HepG2 (cell line): ENCODE measurements around the gene HNRNPA1. TPM values are rescaled to one million over a fixed set of nuclear protein-coding genes. Genes with fewer than 3 reads are reported as not detected.

Experiments used
- ATRX ChIP-seq: sonication (generic); formaldehyde crosslinking; IDR thresholded peaks from 2 replicates; pipeline ENCODE4 v1.4.0; 2020; ENCODE audit warnings: missing genetic modification reagents, borderline replicate concordance
- DPF2 ChIP-seq: sonication (generic); formaldehyde crosslinking; IDR thresholded peaks from 2 replicates; pipeline ENCODE4 v1.4.0; 2020; ENCODE audit warnings: mild to moderate bottlenecking, low read depth, missing genetic modification reagents, borderline replicate concordance
- FOXK2 ChIP-seq: fragments of 450-650 bp; IDR thresholded peaks from 2 replicates; pipeline ENCODE4 v1.6.1; 2016
- KDM5A ChIP-seq: fragments of 200-600 bp; sonication (generic); IDR thresholded peaks from 2 replicates; pipeline ENCODE4 v1.7.0; 2018; ENCODE audit warnings: antibody characterized with exemption, mild to moderate bottlenecking, low read length, borderline replicate concordance
- MEIS2 ChIP-seq: sonication (generic); formaldehyde crosslinking; IDR thresholded peaks from 2 replicates; pipeline ENCODE4 v1.9.0; 2021; ENCODE audit warnings: mild to moderate bottlenecking, missing genetic modification reagents
- ZNF101 ChIP-seq: sonication (generic); formaldehyde crosslinking; IDR thresholded peaks from 2 replicates; pipeline ENCODE4 v1.4.0; 2020; ENCODE audit warnings: mild to moderate bottlenecking, low read depth, missing genetic modification reagents, borderline replicate concordance
- ZNF382 ChIP-seq: sonication (generic); formaldehyde crosslinking; IDR thresholded peaks from 2 replicates; pipeline ENCODE4 v1.5.0; 2020; ENCODE audit warnings: missing genetic modification reagents, mild to moderate bottlenecking, borderline replicate concordance
- polyA plus RNA-seq, 8 experiments: library from polyadenylated mRNA; depleted of rRNA in 3 of 8; stranded (reverse) in 7 of 8; unstranded in 1 of 8; fragments of >200 nt; fragmentation: Illumina TruSeq in 4 of 8; extraction: Trizol in 4 of 8; gene quantifications; 2 replicates each; pipeline versions ENCODE4 v1.2.1 to v1.2.3, GENCODE V29; 2011 to 2016; ENCODE audit warnings: low read depth in 4 of 8, missing spikeins in 1 of 8, mixed read lengths in 1 of 8; ENCODE audit not compliant: insufficient read depth in 1 of 8
- total RNA-seq, 5 experiments: library from RNA; depleted of rRNA; stranded (reverse); fragments of >200 nt; fragmentation: Illumina TruSeq; extraction: Trizol; gene quantifications; 2 replicates each; pipeline ENCODE4 v1.2.3, GENCODE V29; 2016; ENCODE audit warnings: low read depth in 1 of 5
- TF ChIP-seq, protein P1 (sequence below): IDR thresholded peaks from 2 replicates; pipeline ENCODE4 v1.6.1; 2018; ENCODE audit warnings: missing genetic modification reagents, mild to moderate bottlenecking, missing compliant biosample characterization
- TF ChIP-seq, protein P2 (sequence below): sonication (generic); formaldehyde crosslinking; IDR thresholded peaks from 2 replicates; pipeline ENCODE4 v1.5.0; 2020; ENCODE audit warnings: mild to moderate bottlenecking, missing genetic modification reagents, borderline replicate concordance
- TF ChIP-seq, protein P3 (sequence below): sonication (generic); formaldehyde crosslinking; conservative IDR thresholded peaks from 2 replicates; pipeline ENCODE4 v1.8.0; 2022; ENCODE audit warnings: mild to moderate bottlenecking, moderate library complexity, missing genetic modification reagents
- TF ChIP-seq, protein P4 (sequence below), 2 experiments: sonication (generic) in 1 of 2; formaldehyde crosslinking in 1 of 2; IDR thresholded peaks; 2 replicates each; pipeline versions ENCODE4 v1.5.1 to v1.6.1; 2011 to 2020; ENCODE audit warnings: borderline replicate concordance in 1 of 2, low read depth in 1 of 2, low read length in 1 of 2, mild to moderate bottlenecking in 1 of 2, missing genetic modification reagents in 1 of 2, moderate library complexity in 1 of 2
- TF ChIP-seq, protein P5 (sequence below): sonication (generic); formaldehyde crosslinking; IDR thresholded peaks from 2 replicates; pipeline ENCODE4 v1.5.0; 2020; ENCODE audit warnings: mild to moderate bottlenecking, missing genetic modification reagents

HNRNPA1 gene
- total and polyA plus RNA-seq, 2 of the 13 experiments (the other 11 are each of a cell fraction or from before 2014, with no cell fraction given) = 535 to 1,820 TPM

DNA sequence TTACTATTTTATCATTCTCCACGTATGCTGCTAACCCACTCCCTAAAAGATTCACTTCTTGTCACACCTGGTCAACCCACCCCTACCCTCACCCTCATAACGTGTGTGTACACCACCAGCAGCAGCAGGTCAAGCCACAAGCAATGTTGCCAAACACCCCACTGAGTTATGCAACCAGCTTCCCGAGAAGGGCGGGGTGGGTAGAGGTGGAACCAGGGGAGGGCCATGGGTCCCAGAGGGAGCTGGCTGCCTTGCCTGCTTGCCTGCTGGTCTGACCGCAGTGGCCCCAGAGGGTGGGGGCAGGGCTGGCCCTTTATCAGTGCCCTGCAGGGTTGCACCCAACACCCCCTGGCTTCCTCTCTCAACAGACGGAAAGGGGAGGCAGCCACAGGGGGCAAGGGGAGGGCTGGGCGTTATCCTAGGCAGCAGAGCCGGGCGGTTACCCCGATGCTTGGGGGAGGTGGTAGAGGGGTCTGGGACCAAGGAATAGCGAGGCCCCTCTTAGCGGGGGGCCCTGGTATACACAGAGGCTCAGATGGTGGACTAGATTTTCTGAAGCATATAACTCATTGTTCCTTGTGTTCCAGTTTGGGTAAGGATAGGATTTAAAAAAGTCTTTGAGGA, 23.8 kb downstream of the HNRNPA1 start (continued):
- TF ChIP-seq, protein P1, sequence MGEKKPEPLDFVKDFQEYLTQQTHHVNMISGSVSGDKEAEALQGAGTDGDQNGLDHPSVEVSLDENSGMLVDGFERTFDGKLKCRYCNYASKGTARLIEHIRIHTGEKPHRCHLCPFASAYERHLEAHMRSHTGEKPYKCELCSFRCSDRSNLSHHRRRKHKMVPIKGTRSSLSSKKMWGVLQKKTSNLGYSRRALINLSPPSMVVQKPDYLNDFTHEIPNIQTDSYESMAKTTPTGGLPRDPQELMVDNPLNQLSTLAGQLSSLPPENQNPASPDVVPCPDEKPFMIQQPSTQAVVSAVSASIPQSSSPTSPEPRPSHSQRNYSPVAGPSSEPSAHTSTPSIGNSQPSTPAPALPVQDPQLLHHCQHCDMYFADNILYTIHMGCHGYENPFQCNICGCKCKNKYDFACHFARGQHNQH (CRISPR knock-in tag) = peak; percentile 71; the same call in 1 of the 2 replicates
- TF ChIP-seq, protein P2, sequence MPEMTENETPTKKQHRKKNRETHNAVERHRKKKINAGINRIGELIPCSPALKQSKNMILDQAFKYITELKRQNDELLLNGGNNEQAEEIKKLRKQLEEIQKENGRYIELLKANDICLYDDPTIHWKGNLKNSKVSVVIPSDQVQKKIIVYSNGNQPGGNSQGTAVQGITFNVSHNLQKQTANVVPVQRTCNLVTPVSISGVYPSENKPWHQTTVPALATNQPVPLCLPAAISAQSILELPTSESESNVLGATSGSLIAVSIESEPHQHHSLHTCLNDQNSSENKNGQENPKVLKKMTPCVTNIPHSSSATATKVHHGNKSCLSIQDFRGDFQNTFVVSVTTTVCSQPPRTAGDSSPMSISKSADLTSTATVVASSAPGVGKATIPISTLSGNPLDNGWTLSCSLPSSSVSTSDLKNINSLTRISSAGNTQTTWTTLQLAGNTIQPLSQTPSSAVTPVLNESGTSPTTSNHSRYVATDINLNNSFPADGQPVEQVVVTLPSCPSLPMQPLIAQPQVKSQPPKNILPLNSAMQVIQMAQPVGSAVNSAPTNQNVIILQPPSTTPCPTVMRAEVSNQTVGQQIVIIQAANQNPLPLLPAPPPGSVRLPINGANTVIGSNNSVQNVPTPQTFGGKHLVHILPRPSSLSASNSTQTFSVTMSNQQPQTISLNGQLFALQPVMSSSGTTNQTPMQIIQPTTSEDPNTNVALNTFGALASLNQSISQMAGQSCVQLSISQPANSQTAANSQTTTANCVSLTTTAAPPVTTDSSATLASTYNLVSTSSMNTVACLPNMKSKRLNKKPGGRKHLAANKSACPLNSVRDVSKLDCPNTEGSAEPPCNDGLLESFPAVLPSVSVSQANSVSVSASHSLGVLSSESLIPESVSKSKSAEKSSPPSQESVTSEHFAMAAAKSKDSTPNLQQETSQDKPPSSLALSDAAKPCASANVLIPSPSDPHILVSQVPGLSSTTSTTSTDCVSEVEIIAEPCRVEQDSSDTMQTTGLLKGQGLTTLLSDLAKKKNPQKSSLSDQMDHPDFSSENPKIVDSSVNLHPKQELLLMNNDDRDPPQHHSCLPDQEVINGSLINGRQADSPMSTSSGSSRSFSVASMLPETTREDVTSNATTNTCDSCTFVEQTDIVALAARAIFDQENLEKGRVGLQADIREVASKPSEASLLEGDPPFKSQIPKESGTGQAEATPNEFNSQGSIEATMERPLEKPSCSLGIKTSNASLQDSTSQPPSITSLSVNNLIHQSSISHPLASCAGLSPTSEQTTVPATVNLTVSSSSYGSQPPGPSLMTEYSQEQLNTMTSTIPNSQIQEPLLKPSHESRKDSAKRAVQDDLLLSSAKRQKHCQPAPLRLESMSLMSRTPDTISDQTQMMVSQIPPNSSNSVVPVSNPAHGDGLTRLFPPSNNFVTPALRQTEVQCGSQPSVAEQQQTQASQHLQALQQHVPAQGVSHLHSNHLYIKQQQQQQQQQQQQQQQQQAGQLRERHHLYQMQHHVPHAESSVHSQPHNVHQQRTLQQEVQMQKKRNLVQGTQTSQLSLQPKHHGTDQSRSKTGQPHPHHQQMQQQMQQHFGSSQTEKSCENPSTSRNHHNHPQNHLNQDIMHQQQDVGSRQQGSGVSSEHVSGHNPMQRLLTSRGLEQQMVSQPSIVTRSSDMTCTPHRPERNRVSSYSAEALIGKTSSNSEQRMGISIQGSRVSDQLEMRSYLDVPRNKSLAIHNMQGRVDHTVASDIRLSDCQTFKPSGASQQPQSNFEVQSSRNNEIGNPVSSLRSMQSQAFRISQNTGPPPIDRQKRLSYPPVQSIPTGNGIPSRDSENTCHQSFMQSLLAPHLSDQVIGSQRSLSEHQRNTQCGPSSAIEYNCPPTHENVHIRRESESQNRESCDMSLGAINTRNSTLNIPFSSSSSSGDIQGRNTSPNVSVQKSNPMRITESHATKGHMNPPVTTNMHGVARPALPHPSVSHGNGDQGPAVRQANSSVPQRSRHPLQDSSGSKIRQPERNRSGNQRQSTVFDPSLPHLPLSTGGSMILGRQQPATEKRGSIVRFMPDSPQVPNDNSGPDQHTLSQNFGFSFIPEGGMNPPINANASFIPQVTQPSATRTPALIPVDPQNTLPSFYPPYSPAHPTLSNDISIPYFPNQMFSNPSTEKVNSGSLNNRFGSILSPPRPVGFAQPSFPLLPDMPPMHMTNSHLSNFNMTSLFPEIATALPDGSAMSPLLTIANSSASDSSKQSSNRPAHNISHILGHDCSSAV = no peak
- TF ChIP-seq KDM5A (no peak), FOXK2 (no peak), ZNF382 (no peak), DPF2 (CRISPR knock-in tag) (no peak), MEIS2 (CRISPR knock-in tag) (no peak), ATRX (CRISPR knock-in tag) (no peak), ZNF101 (CRISPR knock-in tag) (no peak)
- TF ChIP-seq, protein P3, sequence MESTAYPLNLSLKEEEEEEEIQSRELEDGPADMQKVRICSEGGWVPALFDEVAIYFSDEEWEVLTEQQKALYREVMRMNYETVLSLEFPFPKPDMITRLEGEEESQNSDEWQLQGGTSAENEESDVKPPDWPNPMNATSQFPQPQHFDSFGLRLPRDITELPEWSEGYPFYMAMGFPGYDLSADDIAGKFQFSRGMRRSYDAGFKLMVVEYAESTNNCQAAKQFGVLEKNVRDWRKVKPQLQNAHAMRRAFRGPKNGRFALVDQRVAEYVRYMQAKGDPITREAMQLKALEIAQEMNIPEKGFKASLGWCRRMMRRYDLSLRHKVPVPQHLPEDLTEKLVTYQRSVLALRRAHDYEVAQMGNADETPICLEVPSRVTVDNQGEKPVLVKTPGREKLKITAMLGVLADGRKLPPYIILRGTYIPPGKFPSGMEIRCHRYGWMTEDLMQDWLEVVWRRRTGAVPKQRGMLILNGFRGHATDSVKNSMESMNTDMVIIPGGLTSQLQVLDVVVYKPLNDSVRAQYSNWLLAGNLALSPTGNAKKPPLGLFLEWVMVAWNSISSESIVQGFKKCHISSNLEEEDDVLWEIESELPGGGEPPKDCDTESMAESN (CRISPR knock-in tag) = peak; percentile 79
- TF ChIP-seq, protein P4, sequence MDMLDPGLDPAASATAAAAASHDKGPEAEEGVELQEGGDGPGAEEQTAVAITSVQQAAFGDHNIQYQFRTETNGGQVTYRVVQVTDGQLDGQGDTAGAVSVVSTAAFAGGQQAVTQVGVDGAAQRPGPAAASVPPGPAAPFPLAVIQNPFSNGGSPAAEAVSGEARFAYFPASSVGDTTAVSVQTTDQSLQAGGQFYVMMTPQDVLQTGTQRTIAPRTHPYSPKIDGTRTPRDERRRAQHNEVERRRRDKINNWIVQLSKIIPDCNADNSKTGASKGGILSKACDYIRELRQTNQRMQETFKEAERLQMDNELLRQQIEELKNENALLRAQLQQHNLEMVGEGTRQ (IDR thresholded peaks at IDR 0.05; ENCODE audit: low read depth, low read length) = no peak
- TF ChIP-seq, protein P4 (CRISPR knock-in tag; IDR thresholded peaks at IDR 0.05; ENCODE audit: borderline replicate concordance) = no peak
- TF ChIP-seq, protein P5, sequence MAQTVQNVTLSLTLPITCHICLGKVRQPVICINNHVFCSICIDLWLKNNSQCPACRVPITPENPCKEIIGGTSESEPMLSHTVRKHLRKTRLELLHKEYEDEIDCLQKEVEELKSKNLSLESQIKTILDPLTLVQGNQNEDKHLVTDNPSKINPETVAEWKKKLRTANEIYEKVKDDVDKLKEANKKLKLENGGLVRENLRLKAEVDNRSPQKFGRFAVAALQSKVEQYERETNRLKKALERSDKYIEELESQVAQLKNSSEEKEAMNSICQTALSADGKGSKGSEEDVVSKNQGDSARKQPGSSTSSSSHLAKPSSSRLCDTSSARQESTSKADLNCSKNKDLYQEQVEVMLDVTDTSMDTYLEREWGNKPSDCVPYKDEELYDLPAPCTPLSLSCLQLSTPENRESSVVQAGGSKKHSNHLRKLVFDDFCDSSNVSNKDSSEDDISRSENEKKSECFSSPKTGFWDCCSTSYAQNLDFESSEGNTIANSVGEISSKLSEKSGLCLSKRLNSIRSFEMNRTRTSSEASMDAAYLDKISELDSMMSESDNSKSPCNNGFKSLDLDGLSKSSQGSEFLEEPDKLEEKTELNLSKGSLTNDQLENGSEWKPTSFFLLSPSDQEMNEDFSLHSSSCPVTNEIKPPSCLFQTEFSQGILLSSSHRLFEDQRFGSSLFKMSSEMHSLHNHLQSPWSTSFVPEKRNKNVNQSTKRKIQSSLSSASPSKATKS (CRISPR knock-in tag) = no peak
